Body of pancreas (tissue), 4 donors: ENCODE measurements around the gene THBS3.

ENCODE experiments used
- POLR2A ChIP-seq, 3 donors: fragments of 450-650 bp; IDR thresholded peaks; one replicate each; pipeline ENCODE4 v1.6.1; 2016; ENCODE audit warnings: antibody characterized with exemption in 3 of 3, mild to moderate bottlenecking in 2 of 3
- TF ChIP-seq, protein P1 (sequence below), 7 experiments: fragments of 450-650 bp in 4 of 7; fragments of 200-600 bp in 3 of 7; sonication (generic) in 3 of 7; IDR thresholded peaks; one replicate each; pipeline ENCODE4 v1.5.1; 2016 to 2019; ENCODE audit warnings: antibody characterized with exemption in 7 of 7

DNA sequence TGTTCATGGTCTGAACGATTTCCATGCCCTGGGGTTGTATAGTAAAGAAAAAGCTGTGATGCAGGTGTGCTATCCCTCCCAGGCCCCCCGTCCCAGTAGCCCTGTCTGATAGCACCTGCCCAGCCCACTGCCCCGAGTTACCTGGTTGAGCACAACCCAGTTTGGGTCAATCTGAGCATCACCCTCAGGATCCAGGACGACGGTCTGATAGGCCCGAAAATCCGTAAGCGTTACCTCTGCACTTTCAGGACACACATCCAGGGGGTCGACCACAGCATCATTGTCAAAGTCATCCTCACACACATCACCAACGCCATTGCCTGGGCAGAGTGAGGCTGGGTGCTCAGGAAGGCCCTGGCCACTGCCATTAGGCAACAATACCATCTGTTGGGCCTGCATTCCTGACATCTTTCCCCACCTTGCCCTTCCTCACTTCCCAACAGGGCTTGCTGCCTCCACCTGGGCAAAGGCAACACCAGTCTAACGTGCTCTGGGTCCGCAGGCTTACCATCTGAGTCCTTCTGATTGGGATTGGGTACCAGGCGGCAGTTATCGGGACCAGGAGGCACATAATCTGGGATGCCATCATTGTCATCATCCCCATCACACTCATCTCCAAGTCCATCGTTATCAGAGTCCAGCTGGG, 9.7 kb downstream of the THBS3 start:
- TF ChIP-seq, protein P1, sequence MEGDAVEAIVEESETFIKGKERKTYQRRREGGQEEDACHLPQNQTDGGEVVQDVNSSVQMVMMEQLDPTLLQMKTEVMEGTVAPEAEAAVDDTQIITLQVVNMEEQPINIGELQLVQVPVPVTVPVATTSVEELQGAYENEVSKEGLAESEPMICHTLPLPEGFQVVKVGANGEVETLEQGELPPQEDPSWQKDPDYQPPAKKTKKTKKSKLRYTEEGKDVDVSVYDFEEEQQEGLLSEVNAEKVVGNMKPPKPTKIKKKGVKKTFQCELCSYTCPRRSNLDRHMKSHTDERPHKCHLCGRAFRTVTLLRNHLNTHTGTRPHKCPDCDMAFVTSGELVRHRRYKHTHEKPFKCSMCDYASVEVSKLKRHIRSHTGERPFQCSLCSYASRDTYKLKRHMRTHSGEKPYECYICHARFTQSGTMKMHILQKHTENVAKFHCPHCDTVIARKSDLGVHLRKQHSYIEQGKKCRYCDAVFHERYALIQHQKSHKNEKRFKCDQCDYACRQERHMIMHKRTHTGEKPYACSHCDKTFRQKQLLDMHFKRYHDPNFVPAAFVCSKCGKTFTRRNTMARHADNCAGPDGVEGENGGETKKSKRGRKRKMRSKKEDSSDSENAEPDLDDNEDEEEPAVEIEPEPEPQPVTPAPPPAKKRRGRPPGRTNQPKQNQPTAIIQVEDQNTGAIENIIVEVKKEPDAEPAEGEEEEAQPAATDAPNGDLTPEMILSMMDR (IDR thresholded peaks at IDR 0.05) = no peak
- no peak for TF ChIP-seq POLR2A (IDR thresholded peaks at IDR 0.05)
